HCT116 (cell line): Measurements from ENCODE around the gene EEPD1.

Experiments
- CTCF ChIP-seq, 3 experiments: fragments of 200-600 bp in 1 of 3; sonication (generic) in 1 of 3; IDR thresholded peaks in 2 of 3; conservative IDR thresholded peaks in 1 of 3; 2 replicates each; pipeline ENCODE4 v1.5.1; 2012 to 2017; ENCODE audit warnings: low read depth in 2 of 3, low read length in 2 of 3, antibody characterized with exemption in 1 of 3, borderline replicate concordance in 1 of 3, control low read depth in 1 of 3, mild to moderate bottlenecking in 1 of 3, mixed read lengths in 1 of 3, mixed run types in 1 of 3, moderate library complexity in 1 of 3; ENCODE audit not compliant: insufficient read depth in 1 of 3
- POLR2A ChIP-seq: IDR thresholded peaks from 2 replicates; pipeline ENCODE4 v1.7.0; 2011; ENCODE audit warnings: borderline replicate concordance; ENCODE audit not compliant: insufficient read depth, insufficient read length; ENCODE audit errors: extremely low read depth

GRCh38 chr7:36152756-36153570 is at the start of gene EEPD1:
- peak; percentile 25 for TF ChIP-seq POLR2A
- no peak for TF ChIP-seq CTCF (IDR thresholded peaks at IDR 0.05 in 2 of 3, conservative IDR thresholded peaks at IDR 0.05 in 1 of 3; ENCODE audit: borderline replicate concordance in 1 of 3, insufficient read depth in 1 of 3, low read depth in 2 of 3, low read length in 2 of 3)
